ENCODE measurements around the gene NSMCE1.

Gene NSMCE1

GRCh38 chr16:27242398-27242797 is 26.2 kb downstream of the NSMCE1 start:
- DNase-seq, result no peak

DNA sequence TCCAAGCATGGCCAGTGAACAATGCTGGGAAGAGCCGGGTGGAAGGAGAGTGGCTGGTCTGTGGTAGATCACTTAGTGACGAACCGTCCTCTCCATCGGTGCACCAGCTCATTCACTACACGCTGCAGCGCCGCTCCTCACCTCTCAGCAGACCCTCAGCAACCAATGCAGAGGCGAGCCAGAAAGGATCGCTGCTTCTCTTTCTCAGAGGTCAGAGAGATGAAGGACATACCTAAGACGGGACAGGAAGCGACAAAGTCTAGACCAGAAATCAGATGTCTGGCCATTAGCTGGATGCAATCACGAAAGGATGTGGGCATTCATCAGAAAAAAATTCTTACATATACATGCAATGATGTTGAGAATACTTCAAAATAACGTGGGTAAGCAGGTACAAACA is 26.9 kb downstream of the NSMCE1 start:
- DNase-seq, result peak; percentile 8

DNA sequence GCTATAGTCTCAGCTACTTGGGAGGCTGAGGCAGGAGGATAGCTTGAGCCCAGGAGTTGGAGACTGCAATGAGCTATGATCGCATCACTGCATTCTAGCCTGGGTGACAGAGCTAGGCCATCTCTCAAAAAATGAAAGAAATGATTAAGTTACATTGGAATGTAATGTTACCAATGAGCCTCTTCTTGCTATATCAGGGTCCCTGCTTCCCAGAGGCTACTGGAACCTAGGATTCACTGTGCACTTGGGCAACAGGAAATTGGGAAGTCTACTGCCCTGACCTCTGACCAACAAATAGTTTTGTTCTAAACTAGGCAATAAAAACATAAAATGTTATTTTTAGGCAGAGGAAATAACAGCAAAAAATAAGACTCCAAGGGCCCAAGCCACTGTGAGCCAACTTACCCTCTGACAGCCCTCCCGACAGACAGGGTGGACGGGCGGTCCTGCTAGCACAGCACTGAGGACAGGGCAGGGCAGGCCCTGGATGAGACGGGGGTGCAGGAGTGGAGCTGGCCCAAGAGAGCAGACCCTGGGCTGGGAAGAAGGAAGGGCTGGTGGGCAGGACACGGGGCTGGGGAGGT is 27.5 kb downstream of the NSMCE1 start:
- peak; percentile 6 for DNase-seq

- DNase-seq, result peak; percentile 16
Observed at GRCh38 chr16:27239906-27240655, 28.5 kb downstream of the NSMCE1 start.

- DNase-seq, result peak; percentile 14
Observed at GRCh38 chr16:27239026-27239425, 29.5 kb downstream of the NSMCE1 start.

DNA sequence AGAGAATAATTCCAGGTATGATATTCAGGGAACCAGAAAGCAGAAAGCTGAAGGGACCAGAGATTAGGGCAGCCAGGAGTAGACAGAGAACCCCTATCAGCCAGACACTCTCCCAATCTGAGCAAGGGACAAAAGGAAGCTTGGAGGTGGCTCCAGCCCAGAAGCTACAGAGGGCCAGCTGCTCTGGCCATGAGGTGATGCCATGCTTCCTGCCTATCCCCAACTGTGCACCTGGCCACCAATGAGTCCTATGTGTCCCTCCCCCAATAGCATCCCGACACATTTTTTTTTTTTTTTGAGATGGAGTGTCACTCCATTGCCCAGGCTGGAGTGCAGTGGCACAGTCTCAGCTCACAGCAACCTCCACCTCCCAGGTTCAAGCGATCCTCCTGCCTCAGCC is 30.0 kb downstream of the NSMCE1 start:
- peak; percentile 18 for DNase-seq

DNA sequence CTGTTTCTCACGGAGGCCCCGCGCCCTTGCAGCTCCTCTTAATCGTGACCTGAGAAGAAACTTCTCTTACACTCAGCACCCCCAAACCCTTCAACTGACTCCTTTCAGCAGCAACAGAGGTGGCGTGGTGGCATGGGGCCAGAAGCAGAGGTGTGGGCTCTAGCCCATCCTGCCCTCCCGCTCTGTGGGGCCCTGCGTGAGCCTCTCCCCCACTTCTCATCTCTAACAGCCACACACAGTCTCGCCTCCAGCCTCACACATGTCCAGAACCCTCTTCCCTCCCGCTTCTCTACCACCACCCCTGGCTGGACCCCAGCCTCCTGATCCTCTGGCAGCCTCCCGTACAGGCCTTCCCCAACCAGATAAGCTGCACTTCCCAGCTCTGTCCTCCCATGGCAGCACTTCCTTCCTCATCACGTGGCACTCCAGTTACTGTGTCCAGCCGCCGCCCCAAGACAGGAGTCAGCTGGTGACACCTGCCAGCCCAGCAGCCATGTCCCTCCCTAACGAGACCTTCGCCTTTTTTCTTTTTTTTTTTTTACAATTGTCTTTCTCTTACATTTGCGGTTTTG is 30.5 kb downstream of the NSMCE1 start:
- DNase-seq, result no peak

- peak; percentile 78 for DNase-seq
Observed at GRCh38 chr16:27237219-27238015, 31.2 kb downstream of the NSMCE1 start.

DNA sequence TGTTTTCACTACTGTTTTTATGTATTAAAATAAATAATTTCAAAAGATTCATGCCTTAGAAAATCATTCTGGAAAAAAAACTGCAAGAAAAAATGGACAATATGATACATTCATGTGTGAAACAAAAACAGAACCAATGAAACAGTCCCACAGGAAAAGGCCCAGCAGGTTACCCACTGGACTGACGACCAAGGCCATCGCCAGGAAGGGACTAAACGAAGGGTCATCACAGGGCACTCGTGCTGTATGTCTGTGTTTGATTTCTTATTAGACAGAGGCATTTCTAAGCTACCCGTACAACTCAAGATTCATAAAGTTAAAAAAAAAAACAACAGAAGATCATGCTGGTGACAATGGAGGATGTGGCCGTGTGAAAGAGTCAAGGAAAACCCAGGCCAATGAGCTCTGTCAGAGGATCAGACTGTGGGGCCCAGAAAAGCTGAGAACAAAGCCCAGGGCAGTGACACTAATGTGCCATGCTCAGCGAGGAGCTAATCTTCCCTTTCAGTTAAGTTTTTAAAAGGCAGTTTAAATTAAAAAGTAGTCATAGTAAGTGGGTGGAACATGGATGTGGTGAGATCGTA is 31.8 kb downstream of the NSMCE1 start:
- no peak for DNase-seq

- DNase-seq, result no peak
Observed at GRCh38 chr16:27235938-27236245, 32.7 kb downstream of the NSMCE1 start.

GRCh38 chr16:27235055-27235937 is 33.3 kb downstream of the NSMCE1 start:
- peak; percentile 90 for DNase-seq

GRCh38 chr16:27234603-27235002 is 34.0 kb downstream of the NSMCE1 start:
- no peak for DNase-seq

- DNase-seq, result no peak
Observed at GRCh38 chr16:27234171-27234570, 34.4 kb downstream of the NSMCE1 start.

DNA sequence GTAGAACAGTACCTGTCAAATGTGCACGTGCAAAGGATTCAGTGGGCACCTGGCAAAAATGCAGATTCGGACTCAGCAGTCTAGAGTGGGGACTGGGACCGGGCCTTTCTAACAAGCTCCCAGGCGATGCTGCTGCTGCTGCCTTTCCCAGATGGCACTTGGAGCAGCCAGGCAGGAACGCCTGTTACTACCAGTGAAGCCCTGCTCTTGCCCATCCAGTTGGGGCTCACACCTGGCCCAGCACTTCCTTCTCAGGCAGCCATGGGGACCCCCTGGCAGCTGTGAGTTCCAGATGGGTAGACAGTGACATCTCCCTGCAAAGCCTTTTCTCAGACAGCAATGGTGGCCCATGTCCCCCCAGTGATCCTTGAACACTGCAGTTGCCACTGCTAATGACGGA is 34.8 kb downstream of the NSMCE1 start:
- DNase-seq, result no peak

- DNase-seq, result no peak
Observed at GRCh38 chr16:27232901-27233625, 35.5 kb downstream of the NSMCE1 start.

GRCh38 chr16:27232061-27232900 is 36.3 kb downstream of the NSMCE1 start:
- DNase-seq, result peak; percentile 62

- DNase-seq, result no peak
Observed at GRCh38 chr16:27231692-27232060, 36.9 kb downstream of the NSMCE1 start.

GRCh38 chr16:27230562-27231001 is 38.0 kb downstream of the NSMCE1 start:
- peak; percentile 82 for DNase-seq

DNA sequence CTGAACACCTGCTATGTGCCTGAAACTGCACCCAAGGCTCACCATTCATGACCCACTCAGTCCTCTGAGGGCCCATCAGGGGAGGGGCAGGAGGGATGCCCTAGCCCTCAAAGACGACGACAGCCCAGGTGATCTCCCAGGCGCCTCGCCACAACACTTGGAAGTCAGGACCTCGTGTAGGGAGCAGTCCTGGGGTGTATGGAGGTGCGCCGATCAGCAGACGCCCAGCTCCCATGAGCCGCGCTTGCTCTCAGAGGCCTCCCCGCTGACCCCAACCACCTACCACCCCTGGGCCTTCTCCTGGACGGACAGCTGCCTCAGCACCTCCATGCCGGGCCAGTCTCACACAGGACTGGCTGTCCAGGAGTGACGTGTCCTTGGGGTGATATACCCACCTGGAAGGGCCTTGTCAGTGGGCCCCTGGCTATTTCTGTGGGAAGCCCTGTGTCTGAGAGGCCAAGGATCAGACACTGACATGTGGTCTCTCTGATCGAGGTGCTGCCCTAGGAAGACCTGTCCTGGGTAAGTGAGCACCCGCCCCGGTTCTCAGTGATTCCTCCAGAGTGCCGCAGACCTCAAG is 38.6 kb downstream of the NSMCE1 start:
- DNase-seq, result no peak
